Calu3 (cell line): ENCODE results near the gene B9D1. TPM values are rescaled to one million over a fixed set of nuclear protein-coding genes. Genes with fewer than 3 reads are reported as not detected.
A peak's percentile ranks its signal among the peaks of the same experiment; 100 is the strongest.

Source experiments
- BruUV-seq: library from RNA; stranded (reverse); fragments of 400-500 nt; replicated peaks from 2 replicates; lab custom pipeline; 2021; lab: Mats Ljungman, UMichigan
- CTCF ChIA-PET: fragments of 300-600 bp; sonication (Branson Sonifier 250); formaldehyde crosslinking; loops from one replicate; lab custom pipeline; 2022; ENCODE audit warnings: antibody characterized with exemption; lab: Charles Lee
- DNase-seq: peaks from one replicate; pipeline ENCODE4 v3.0.0; 2022
- H3K27ac Mint-ChIP-seq: one replicate; pipeline ENCODE4 v1.8.0; 2022; ENCODE audit warnings: mixed read lengths; ENCODE audit not compliant: unreplicated experiment
- H3K27me3 Mint-ChIP-seq: one replicate; pipeline ENCODE4 v1.8.0; 2022; ENCODE audit warnings: mixed read lengths; ENCODE audit not compliant: unreplicated experiment
- H3K36me3 Mint-ChIP-seq: one replicate; pipeline ENCODE4 v1.8.0; 2022; ENCODE audit warnings: mild to moderate bottlenecking, moderate library complexity, mixed read lengths; ENCODE audit not compliant: insufficient read depth, unreplicated experiment
- H3K4me1 Mint-ChIP-seq: one replicate; pipeline ENCODE4 v1.8.0; 2022; ENCODE audit warnings: mild to moderate bottlenecking, low read depth, mixed read lengths; ENCODE audit not compliant: unreplicated experiment
- H3K4me3 Mint-ChIP-seq: one replicate; pipeline ENCODE4 v1.8.0; 2022; ENCODE audit warnings: mild to moderate bottlenecking, low read depth, moderate library complexity, mixed read lengths; ENCODE audit not compliant: unreplicated experiment
- H3K9me3 Mint-ChIP-seq: one replicate; pipeline ENCODE4 v1.8.0; 2022; ENCODE audit warnings: low read depth, mixed read lengths; ENCODE audit not compliant: unreplicated experiment
- intact Hi-C: fragments of 100-400 bp; cut with micrococcal nuclease; formaldehyde crosslinking; loops from one replicate; pipeline ENCODE4 v1.10.0; 2022; ENCODE audit not compliant: unreplicated experiment
- total RNA-seq: library from RNA; stranded (reverse); gene quantifications from 2 replicates; pipeline ENCODE4 v1.2.3, GENCODE V29; 2022
- TF ChIP-seq, protein P1 (sequence below): fragments of 200-600 bp; IDR thresholded peaks from one replicate; pipeline ENCODE4 v1.8.0; 2022; ENCODE audit warnings: antibody characterized with exemption; ENCODE audit not compliant: unreplicated experiment

The B9D1 gene
- total RNA-seq, 1 experiment from 2014 or later: 14.1 TPM

DNA sequence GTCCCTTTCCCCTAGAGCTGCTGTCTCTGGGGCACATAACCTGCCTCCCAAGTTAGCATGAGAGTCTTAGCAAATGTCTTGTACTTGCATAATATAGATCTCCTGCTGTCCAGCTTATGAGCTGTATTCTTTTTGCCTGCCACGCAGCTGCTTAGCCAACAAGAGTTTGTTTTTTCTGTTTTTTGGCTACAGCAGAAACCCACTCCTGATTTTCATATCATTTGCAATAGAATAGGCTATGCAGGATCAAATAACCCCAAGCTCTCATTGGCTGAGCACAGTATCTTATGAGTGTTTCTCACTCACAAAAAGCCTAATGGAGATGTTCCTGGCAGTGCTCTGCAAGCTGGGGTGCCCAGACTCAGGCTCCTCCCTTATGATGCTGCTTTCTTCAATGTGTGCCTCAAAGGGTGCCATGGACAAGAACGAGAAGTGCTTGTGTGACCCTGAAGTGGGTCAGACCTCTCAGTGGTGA is 23.1 kb downstream of the B9D1 start:
- no TSS peak for BruUV-seq
- Mint-ChIP-seq H3K27ac (no peak overlapping the region), H3K4me1 (no peaks in the 10 kb centered on the region), H3K9me3 (no peaks in the 10 kb centered on the region), H3K36me3 (no peaks in the 10 kb centered on the region), H3K4me3 (no peak overlapping the region), H3K27me3 (no peaks in the 10 kb centered on the region)
- intact Hi-C loops: no loop called here
- DNase-seq: no peak
- CTCF ChIA-PET: no interaction called here
- TF ChIP-seq, protein P1, sequence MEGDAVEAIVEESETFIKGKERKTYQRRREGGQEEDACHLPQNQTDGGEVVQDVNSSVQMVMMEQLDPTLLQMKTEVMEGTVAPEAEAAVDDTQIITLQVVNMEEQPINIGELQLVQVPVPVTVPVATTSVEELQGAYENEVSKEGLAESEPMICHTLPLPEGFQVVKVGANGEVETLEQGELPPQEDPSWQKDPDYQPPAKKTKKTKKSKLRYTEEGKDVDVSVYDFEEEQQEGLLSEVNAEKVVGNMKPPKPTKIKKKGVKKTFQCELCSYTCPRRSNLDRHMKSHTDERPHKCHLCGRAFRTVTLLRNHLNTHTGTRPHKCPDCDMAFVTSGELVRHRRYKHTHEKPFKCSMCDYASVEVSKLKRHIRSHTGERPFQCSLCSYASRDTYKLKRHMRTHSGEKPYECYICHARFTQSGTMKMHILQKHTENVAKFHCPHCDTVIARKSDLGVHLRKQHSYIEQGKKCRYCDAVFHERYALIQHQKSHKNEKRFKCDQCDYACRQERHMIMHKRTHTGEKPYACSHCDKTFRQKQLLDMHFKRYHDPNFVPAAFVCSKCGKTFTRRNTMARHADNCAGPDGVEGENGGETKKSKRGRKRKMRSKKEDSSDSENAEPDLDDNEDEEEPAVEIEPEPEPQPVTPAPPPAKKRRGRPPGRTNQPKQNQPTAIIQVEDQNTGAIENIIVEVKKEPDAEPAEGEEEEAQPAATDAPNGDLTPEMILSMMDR: no peak

DNA sequence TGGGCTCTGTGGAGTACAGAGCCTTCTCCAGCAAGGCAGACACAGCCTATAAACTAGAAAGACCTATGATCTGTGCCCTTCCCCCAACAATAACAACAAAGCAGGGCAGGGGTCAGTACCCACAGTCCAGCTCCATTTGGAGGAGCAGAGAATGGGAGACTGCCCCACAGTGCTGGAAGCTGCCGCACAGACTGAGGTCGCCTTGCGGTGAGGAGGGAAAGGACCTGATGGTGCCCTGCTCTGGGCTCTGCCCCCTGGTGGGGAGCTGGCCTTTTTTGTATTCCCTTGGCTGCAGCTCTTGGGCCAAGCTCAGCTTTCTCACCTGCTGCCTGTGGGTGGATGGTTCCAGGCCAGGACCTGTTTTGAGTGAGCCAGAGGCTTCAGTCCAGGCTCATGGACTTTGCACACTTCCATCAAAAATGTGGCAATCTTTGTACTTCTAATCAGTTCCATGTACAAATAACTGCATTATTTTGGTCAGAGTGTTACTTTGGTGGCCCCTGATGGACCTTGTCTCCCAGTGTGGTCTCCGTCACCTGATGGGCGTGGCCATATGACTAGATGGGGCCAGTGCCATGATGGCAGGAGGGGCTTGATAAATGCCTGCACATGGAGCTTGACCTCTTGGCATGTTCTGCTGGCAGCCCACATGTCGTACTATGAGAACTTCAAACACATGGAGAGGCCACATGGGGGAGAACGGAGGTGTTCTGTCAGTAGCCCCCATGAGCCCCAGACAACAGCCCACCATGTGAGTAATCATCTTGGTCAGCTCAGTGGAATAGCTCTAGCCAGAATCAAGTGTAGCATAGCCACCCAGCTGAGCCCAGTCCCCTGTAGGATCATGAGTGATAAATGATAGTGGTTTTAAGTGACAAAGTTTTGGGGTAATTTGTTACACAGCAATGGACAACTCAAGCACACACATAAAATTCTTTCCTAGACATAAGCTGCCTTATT is 24.2 kb downstream of the B9D1 start:
- intact Hi-C loops: no loop called here
- no peak overlapping the region for H3K27ac Mint-ChIP-seq

DNA sequence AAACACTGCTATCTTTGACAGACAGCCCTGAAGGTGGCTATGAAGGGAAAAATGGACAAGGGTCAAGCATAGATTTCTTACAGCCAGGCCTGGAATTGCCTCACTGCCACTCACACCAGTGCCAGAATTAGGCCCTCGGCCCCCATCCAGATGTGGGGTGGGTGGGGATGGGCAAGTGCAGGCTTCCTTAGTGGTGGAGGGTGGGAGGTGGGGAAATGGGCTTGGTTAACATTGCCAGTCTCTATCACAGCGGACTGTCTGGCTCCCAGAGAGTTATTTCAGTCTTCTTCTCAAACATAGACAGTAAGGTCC is 24.9 kb downstream of the B9D1 start:
- no peaks in the 10 kb centered on the region for H3K36me3 Mint-ChIP-seq
- no peaks in the 10 kb centered on the region for H3K4me1 Mint-ChIP-seq
- H3K27ac Mint-ChIP-seq: no peak overlapping the region
- no peak for DNase-seq
- H3K4me3 Mint-ChIP-seq: no peak overlapping the region
- no peaks in the 10 kb centered on the region for H3K27me3 Mint-ChIP-seq
- TF ChIP-seq, protein P1: no peak
- no peaks in the 10 kb centered on the region for H3K9me3 Mint-ChIP-seq
- CTCF ChIA-PET: interaction anchor here (0.8 kb wide), 1 partner anchor 96 kb away, joined by 5 read pairs; no protein-coding TSS in a partner anchor
- no TSS peak for BruUV-seq
- intact Hi-C loops: no loop called here

More for the DNA sequence above, 24.2 kb downstream of the B9D1 start:
- TF ChIP-seq, protein P1: peak; percentile 22
- no TSS peak for BruUV-seq
- CTCF ChIA-PET: interaction anchor here (0.6 to 1.0 kb wide), 3 partner anchors 36 to 96 kb away, joined by 3 to 5 read pairs (median 4); no protein-coding TSS in a partner anchor
- Mint-ChIP-seq H3K9me3 (no peaks in the 10 kb centered on the region), H3K4me1 (no peaks in the 10 kb centered on the region), H3K27me3 (no peaks in the 10 kb centered on the region), H3K36me3 (no peaks in the 10 kb centered on the region), H3K4me3 (no peak overlapping the region)
- DNase-seq: peak; percentile 60

DNA sequence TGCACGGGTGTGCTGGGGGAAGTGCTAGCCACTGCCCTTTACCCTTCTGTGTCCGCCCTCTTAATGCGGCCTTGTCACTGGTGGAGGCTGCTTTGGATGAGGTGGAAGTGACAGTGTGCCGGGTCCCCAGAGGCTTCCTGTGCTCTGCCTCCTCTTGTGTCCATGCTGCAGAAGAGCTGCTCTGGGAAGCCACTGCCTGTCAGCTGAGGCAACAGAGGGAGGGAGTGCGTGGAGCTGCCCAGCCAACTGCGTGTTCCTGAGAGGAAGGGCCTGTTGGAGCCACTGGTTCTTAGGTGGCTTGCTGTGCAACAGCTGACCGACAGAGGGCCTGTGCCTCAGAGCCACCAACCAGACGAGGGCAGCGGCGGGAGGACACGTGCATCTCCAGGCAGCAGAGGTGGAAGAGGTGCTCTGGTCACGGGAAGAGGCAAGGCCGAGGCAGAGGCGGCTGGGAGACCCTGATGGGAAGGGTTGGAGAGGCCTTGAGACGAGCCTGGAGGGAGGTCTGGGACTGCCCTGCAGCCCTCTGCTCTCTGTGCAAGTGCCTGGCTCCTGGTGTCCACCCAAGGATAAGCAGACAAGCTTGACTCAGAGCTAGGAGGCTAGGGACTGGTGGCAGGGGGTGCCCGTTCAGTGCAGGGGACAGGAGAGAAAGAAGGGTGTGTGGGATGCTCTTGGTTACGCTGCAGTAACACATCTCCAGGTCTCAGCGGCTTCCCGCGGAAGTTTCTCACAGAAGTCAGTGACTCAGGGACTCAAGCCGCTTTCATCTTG is 25.4 kb downstream of the B9D1 start:
- Mint-ChIP-seq H3K4me3 (no peak overlapping the region), H3K9me3 (no peaks in the 10 kb centered on the region), H3K27ac (no peak overlapping the region), H3K36me3 (no peaks in the 10 kb centered on the region), H3K4me1 (no peaks in the 10 kb centered on the region), H3K27me3 (no peaks in the 10 kb centered on the region)
- BruUV-seq: no TSS peak
- CTCF ChIA-PET: interaction anchor here (0.8 kb wide), 1 partner anchor 95 kb away, joined by 5 read pairs; no protein-coding TSS in a partner anchor
- DNase-seq: no peak
- TF ChIP-seq, protein P1: no peak
- intact Hi-C loops: no loop called here
